ENCODE results near the gene NDUFAF8.

- no peak for TF ChIP-seq CTCF (IDR thresholded peaks at IDR 0.05)
- no peak for TF ChIP-seq POLR2A (IDR thresholded peaks at IDR 0.05)
Observed at GRCh38 chr17:81235822-81236740, 3.0 kb upstream of the NDUFAF8 start.

Data from esophagus squamous epithelium (tissue), 4 donors.